K562 (cell line): ENCODE data around the gene UNC50. TPM values are rescaled to one million over a fixed set of nuclear protein-coding genes. Genes with fewer than 3 reads are reported as not detected.
A peak's percentile ranks its signal among the peaks of the same experiment; 100 is the strongest.

Experiments used
- CHD4 ChIP-seq: fragments of 200-600 bp; sonication (generic); IDR thresholded peaks from 3 replicates; pipeline ENCODE4 v1.6.1; 2012; ENCODE audit warnings: low read depth, mild to moderate bottlenecking, mixed read lengths, low read length, inconsistent platforms; ENCODE audit not compliant: insufficient read depth, insufficient replicate concordance, poor library complexity, severe bottlenecking
- ETS1 ChIP-seq: conservative IDR thresholded peaks from 2 replicates; pipeline ENCODE4 v1.6.1; 2011; ENCODE audit warnings: low read depth, mild to moderate bottlenecking, low read length; ENCODE audit not compliant: control insufficient read depth
- GATAD2A ChIP-seq: fragments of 450-650 bp; IDR thresholded peaks from 2 replicates; pipeline ENCODE4 v1.6.1; 2017
- HDAC3 ChIP-seq: fragments of 450-650 bp; IDR thresholded peaks from 2 replicates; pipeline ENCODE4 v1.6.1; 2018; ENCODE audit warnings: borderline replicate concordance, mild to moderate bottlenecking, moderate library complexity; ENCODE audit not compliant: partially characterized antibody
- NFIX ChIP-seq: fragments of 250-450 bp; sonication (Bioruptor Pico); IDR thresholded peaks from 2 replicates; pipeline ENCODE4 v1.4.0; 2020; ENCODE audit warnings: low read depth, mild to moderate bottlenecking, moderate library complexity
- SP1 ChIP-seq: sonication (generic); formaldehyde crosslinking; IDR thresholded peaks from 2 replicates; pipeline ENCODE4 v1.8.1; 2022; ENCODE audit warnings: mild to moderate bottlenecking, missing genetic modification reagents
- TBP ChIP-seq: optimal IDR thresholded peaks from 2 replicates; pipeline ENCODE3; 2011; ENCODE audit warnings: low read depth, low read length, improper control_type of control experiment
- TFAP4 ChIP-seq: sonication (generic); formaldehyde crosslinking; IDR thresholded peaks from 2 replicates; pipeline ENCODE4 v1.8.0; 2022; ENCODE audit warnings: missing genetic modification reagents, mild to moderate bottlenecking, moderate library complexity, borderline replicate concordance
- ZFX ChIP-seq: sonication (generic); formaldehyde crosslinking; IDR thresholded peaks from 2 replicates; pipeline ENCODE4 v1.8.0; 2022; ENCODE audit warnings: mild to moderate bottlenecking, missing genetic modification reagents, moderate library complexity
- ZNF239 ChIP-seq: fragments of 250-450 bp; sonication (Bioruptor Pico); IDR thresholded peaks from 2 replicates; pipeline ENCODE4 v1.4.0; 2020; ENCODE audit warnings: mild to moderate bottlenecking
- ZNF41 ChIP-seq: fragments of 250-450 bp; sonication (Bioruptor Pico); conservative IDR thresholded peaks from 2 replicates; pipeline ENCODE4 v1.4.0; 2020; ENCODE audit warnings: mild to moderate bottlenecking
- ZNF583 ChIP-seq: fragments of 250-450 bp; sonication (Bioruptor Pico); IDR thresholded peaks from 2 replicates; pipeline ENCODE4 v1.4.0; 2020
- ZNF655 ChIP-seq: fragments of 250-450 bp; sonication (Bioruptor Pico); IDR thresholded peaks from 2 replicates; pipeline ENCODE4 v1.5.0; 2021
- polyA plus RNA-seq, 8 experiments: library from polyadenylated mRNA; depleted of rRNA in 4 of 8; stranded (reverse) in 5 of 8; unstranded in 3 of 8; fragments of >200 nt; fragmentation: Nextera tagmentation in 2 of 8; fragmentation: Illumina TruSeq in 1 of 8; extraction: Ambion mirVana in 2 of 8; extraction: Trizol in 1 of 8; gene quantifications; 2 replicates each; pipeline versions ENCODE4 v1.2.1 to v1.2.3, GENCODE V29; 2011 to 2014; ENCODE audit warnings: inconsistent platforms in 1 of 8, missing spikeins in 1 of 8
- total RNA-seq, 7 experiments: library from RNA; depleted of rRNA in 6 of 7; stranded (reverse); fragments of >200 nt in 6 of 7; fragmentation: Illumina TruSeq in 2 of 7; extraction: Trizol in 2 of 7; gene quantifications; 2 replicates each; pipeline versions ENCODE4 v1.2.1 to v1.2.3, GENCODE V29; 2011 to 2021; ENCODE audit warnings: low replicate concordance in 1 of 7
- TF ChIP-seq, protein P1 (sequence below): fragments of 250-450 bp; sonication (Bioruptor Pico); IDR thresholded peaks from 2 replicates; pipeline ENCODE4 v1.4.0; 2020
- TF ChIP-seq, protein P2 (sequence below): sonication (generic); formaldehyde crosslinking; IDR thresholded peaks from 2 replicates; pipeline ENCODE4 v1.8.0; 2022; ENCODE audit warnings: mild to moderate bottlenecking, missing genetic modification reagents
- TF ChIP-seq, protein P3 (sequence below): fragments of 450-650 bp; formaldehyde crosslinking; conservative IDR thresholded peaks from 2 replicates; pipeline ENCODE4 v1.4.0; 2022; ENCODE audit warnings: mild to moderate bottlenecking, missing genetic modification characterization
- TF ChIP-seq, protein P4 (sequence below): fragments of 450-650 bp; formaldehyde crosslinking; IDR thresholded peaks from 2 replicates; pipeline ENCODE4 v1.4.0; 2020; ENCODE audit warnings: mild to moderate bottlenecking, moderate library complexity

UNC50 gene
- total and polyA plus RNA-seq, 9 of the 15 experiments (the other 6 are each of a cell fraction or from before 2014, with no cell fraction given): 30.0 to 52.9 (median 35.9) TPM

GRCh38 chr2:98608116-98608961, at the start of gene UNC50, which contains the start of gene COA5 (continued):
- TF ChIP-seq, protein P1, sequence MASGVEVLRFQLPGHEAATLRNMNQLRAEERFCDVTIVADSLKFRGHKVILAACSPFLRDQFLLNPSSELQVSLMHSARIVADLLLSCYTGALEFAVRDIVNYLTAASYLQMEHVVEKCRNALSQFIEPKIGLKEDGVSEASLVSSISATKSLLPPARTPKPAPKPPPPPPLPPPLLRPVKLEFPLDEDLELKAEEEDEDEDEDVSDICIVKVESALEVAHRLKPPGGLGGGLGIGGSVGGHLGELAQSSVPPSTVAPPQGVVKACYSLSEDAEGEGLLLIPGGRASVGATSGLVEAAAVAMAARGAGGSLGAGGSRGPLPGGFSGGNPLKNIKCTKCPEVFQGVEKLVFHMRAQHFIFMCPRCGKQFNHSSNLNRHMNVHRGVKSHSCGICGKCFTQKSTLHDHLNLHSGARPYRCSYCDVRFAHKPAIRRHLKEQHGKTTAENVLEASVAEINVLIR (CRISPR knock-in tag): peak; percentile 68; the same call in 1 of the 2 replicates
- TF ChIP-seq ZNF41 (CRISPR knock-in tag): no peak
- no peak for TF ChIP-seq ZNF583
- TF ChIP-seq NFIX (CRISPR knock-in tag): no peak
- TF ChIP-seq TBP: peak; percentile 86
- no peak for TF ChIP-seq ZNF239 (CRISPR knock-in tag)
- no peak for TF ChIP-seq GATAD2A
- no peak for TF ChIP-seq HDAC3
- peak; percentile 78 for TF ChIP-seq TFAP4
- TF ChIP-seq ETS1: peak; percentile 61; the same call in 1 of the 2 replicates
- TF ChIP-seq CHD4: no peak
- TF ChIP-seq, protein P2, sequence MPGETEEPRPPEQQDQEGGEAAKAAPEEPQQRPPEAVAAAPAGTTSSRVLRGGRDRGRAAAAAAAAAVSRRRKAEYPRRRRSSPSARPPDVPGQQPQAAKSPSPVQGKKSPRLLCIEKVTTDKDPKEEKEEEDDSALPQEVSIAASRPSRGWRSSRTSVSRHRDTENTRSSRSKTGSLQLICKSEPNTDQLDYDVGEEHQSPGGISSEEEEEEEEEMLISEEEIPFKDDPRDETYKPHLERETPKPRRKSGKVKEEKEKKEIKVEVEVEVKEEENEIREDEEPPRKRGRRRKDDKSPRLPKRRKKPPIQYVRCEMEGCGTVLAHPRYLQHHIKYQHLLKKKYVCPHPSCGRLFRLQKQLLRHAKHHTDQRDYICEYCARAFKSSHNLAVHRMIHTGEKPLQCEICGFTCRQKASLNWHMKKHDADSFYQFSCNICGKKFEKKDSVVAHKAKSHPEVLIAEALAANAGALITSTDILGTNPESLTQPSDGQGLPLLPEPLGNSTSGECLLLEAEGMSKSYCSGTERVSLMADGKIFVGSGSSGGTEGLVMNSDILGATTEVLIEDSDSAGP (CRISPR knock-in tag): no peak
- no peak for TF ChIP-seq ZNF655 (CRISPR knock-in tag)
- TF ChIP-seq ZFX (CRISPR knock-in tag): peak; percentile 99
- peak; percentile 65; the same call in 1 of the 2 replicates for TF ChIP-seq SP1
- TF ChIP-seq, protein P3, sequence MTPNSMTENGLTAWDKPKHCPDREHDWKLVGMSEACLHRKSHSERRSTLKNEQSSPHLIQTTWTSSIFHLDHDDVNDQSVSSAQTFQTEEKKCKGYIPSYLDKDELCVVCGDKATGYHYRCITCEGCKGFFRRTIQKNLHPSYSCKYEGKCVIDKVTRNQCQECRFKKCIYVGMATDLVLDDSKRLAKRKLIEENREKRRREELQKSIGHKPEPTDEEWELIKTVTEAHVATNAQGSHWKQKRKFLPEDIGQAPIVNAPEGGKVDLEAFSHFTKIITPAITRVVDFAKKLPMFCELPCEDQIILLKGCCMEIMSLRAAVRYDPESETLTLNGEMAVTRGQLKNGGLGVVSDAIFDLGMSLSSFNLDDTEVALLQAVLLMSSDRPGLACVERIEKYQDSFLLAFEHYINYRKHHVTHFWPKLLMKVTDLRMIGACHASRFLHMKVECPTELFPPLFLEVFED: 0 out of 2 replicates have a peak, but pooled peaks have one; percentile 13
- TF ChIP-seq, protein P4, sequence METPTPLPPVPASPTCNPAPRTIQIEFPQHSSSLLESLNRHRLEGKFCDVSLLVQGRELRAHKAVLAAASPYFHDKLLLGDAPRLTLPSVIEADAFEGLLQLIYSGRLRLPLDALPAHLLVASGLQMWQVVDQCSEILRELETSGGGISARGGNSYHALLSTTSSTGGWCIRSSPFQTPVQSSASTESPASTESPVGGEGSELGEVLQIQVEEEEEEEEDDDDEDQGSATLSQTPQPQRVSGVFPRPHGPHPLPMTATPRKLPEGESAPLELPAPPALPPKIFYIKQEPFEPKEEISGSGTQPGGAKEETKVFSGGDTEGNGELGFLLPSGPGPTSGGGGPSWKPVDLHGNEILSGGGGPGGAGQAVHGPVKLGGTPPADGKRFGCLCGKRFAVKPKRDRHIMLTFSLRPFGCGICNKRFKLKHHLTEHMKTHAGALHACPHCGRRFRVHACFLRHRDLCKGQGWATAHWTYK (CRISPR knock-in tag): 0 out of 2 replicates have a peak, but pooled peaks have one; percentile 28
